ENCODE measurements around the gene NFATC1.

Gene NFATC1

GRCh38 chr18:79543861-79544385 is 148.2 kb downstream of the NFATC1 start:
- no peak for DNase-seq

- no peak for DNase-seq
These were observed 148.7 kb downstream of the NFATC1 start for GRCh38 chr18:79544386-79544963.

- no peak for DNase-seq
These were observed 149.5 kb downstream of the NFATC1 start for GRCh38 chr18:79545255-79545654.

GRCh38 chr18:79545736-79546171 is 150.0 kb downstream of the NFATC1 start:
- no peak for DNase-seq

- no peak for DNase-seq
These were observed 151.1 kb downstream of the NFATC1 start for GRCh38 chr18:79546781-79547272.

GRCh38 chr18:79547413-79548076 is 151.8 kb downstream of the NFATC1 start:
- DNase-seq: no peak

GRCh38 chr18:79548077-79548450 is 152.3 kb downstream of the NFATC1 start:
- DNase-seq: no peak

- DNase-seq: no peak
These were observed 152.9 kb downstream of the NFATC1 start for GRCh38 chr18:79548621-79548985.

GRCh38 chr18:79548986-79549637 is 153.4 kb downstream of the NFATC1 start:
- DNase-seq: no peak

- DNase-seq: no peak
These were observed 153.9 kb downstream of the NFATC1 start for GRCh38 chr18:79549638-79550000.

GRCh38 chr18:79552140-79552631 is 156.5 kb downstream of the NFATC1 start:
- no peak for DNase-seq

GRCh38 chr18:79552696-79553095 is 157.0 kb downstream of the NFATC1 start:
- DNase-seq: no peak

GRCh38 chr18:79553154-79553553 is 157.4 kb downstream of the NFATC1 start:
- DNase-seq: no peak

GRCh38 chr18:79553696-79554095 is 158.0 kb downstream of the NFATC1 start:
- DNase-seq: no peak

GRCh38 chr18:79554321-79554720 is 158.6 kb downstream of the NFATC1 start:
- no peak for DNase-seq

- no peak for DNase-seq
These were observed 159.4 kb downstream of the NFATC1 start for GRCh38 chr18:79554945-79555645.

GRCh38 chr18:79555885-79556284 is 160.2 kb downstream of the NFATC1 start:
- no peak for DNase-seq

GRCh38 chr18:79556829-79557585 is 161.3 kb downstream of the NFATC1 start:
- DNase-seq: no peak

- DNase-seq: no peak
These were observed 162.6 kb downstream of the NFATC1 start for GRCh38 chr18:79558196-79558932.

GRCh38 chr18:79558933-79559416 is 163.2 kb downstream of the NFATC1 start:
- DNase-seq: no peak

- DNase-seq: no peak
These were observed 163.7 kb downstream of the NFATC1 start for GRCh38 chr18:79559436-79559835.
